HepG2 (cell line): ENCODE measurements around the gene ARHGEF12. TPM values are rescaled to one million over a fixed set of nuclear protein-coding genes. Genes with fewer than 3 reads are reported as not detected.

Experiments used
- ATAC-seq: fragments of 200-7000 bp; cut with Tn5 transposase; 3 replicates; pipeline ENCODE4 v1.9.1; 2020; ENCODE audit warnings: mild to moderate bottlenecking, moderate library complexity
- BruUV-seq: library from RNA; stranded (reverse); fragments of 400-500 nt; replicated peaks from 2 replicates; lab custom pipeline; 2021; lab: Mats Ljungman, UMichigan
- CTCF ChIA-PET: fragments of 300-600 bp; formaldehyde crosslinking; extraction: SDS; loops from one replicate; lab custom pipeline; 2021; ENCODE audit warnings: low total read pairs, inconsistent platforms, low intra/inter-chr PET ratio; lab: Yijun Ruan, JAX
- POLR2A ChIA-PET: fragments of 350-600 bp; sonication (Branson Sonifier 250); formaldehyde crosslinking; loops from one replicate; lab custom pipeline; 2020; ENCODE audit warnings: antibody characterized with exemption, inconsistent platforms; lab: Yijun Ruan, JAX
- DNase-seq: peaks from one replicate; pipeline ENCODE4 v3.0.0-alpha.2; 2015; ENCODE audit warnings: low spot score
- FAIRE-seq: peaks from 3 replicates; lab custom pipeline; 2011; peaks lifted over from hg19 to GRCh38; lab: Jason Lieb, UNC
- H2AFZ ChIP-seq: one replicate; pipeline ENCODE4 v1.6.1; 2011; ENCODE audit warnings: low read length, inconsistent platforms
- H3K27ac ChIP-seq: fragments of 300-600 bp; 3 replicates; pipeline ENCODE4 v1.8.0; 2011; ENCODE audit warnings: mixed run types, mild to moderate bottlenecking, mixed read lengths, low read length, inconsistent platforms; ENCODE audit not compliant: insufficient read depth; ENCODE audit errors: extremely low read length
- H3K27me3 ChIP-seq, 2 experiments: fragments of 200-600 bp in 1 of 2; 2 replicates in 1 of 2; 3 replicates in 1 of 2; pipeline versions ENCODE4 v1.6.0 to v1.8.0; 2011; ENCODE audit warnings: low read length in 2 of 2, mild to moderate bottlenecking in 2 of 2, moderate library complexity in 2 of 2, inconsistent platforms in 1 of 2; ENCODE audit not compliant: insufficient read depth in 2 of 2, control insufficient read depth in 1 of 2
- H3K36me3 ChIP-seq, 2 experiments: fragments of 200-600 bp in 1 of 2; replicated peaks in 1 of 2; 2 replicates in 1 of 2; 3 replicates in 1 of 2; pipeline versions ENCODE4 v1.5.1 to v1.8.0; 2011; ENCODE audit warnings: low read length in 2 of 2, inconsistent platforms in 1 of 2; ENCODE audit not compliant: insufficient read depth in 2 of 2, control insufficient read depth in 1 of 2
- H3K4me1 ChIP-seq: 2 replicates; pipeline ENCODE4 v1.5.1; 2012; ENCODE audit warnings: low read length, inconsistent platforms; ENCODE audit not compliant: insufficient read depth
- H3K4me2 ChIP-seq: 2 replicates; pipeline ENCODE4 v1.6.0; 2011; ENCODE audit warnings: low read depth, low read length, inconsistent platforms
- H3K4me3 ChIP-seq, 3 experiments: fragments of 200-600 bp in 1 of 3; sonication (generic), shearing (Covaris generic) in 1 of 3; replicated peaks in 1 of 3; 2 replicates each; pipeline ENCODE4 v1.5.1; 2011 to 2016; ENCODE audit warnings: low read length in 3 of 3, inconsistent platforms in 2 of 3, low read depth in 2 of 3, mild to moderate bottlenecking in 2 of 3, control low read depth in 1 of 3, mixed read lengths in 1 of 3; ENCODE audit not compliant: insufficient read depth in 1 of 3
- H3K79me2 ChIP-seq: one replicate; pipeline ENCODE4 v1.6.1; 2011; ENCODE audit warnings: low read length, inconsistent platforms; ENCODE audit not compliant: insufficient read depth
- H3K9ac ChIP-seq: 2 replicates; pipeline ENCODE4 v1.6.0; 2011; ENCODE audit warnings: mild to moderate bottlenecking, low read depth, low read length, inconsistent platforms; ENCODE audit not compliant: insufficient read depth
- H3K9me3 ChIP-seq: 2 replicates; pipeline ENCODE4 v1.5.1; 2012; ENCODE audit warnings: mild to moderate bottlenecking, low read length
- H4K20me1 ChIP-seq: 2 replicates; pipeline ENCODE4 v1.6.0; 2011; ENCODE audit warnings: inconsistent platforms, mild to moderate bottlenecking, low read length, moderate library complexity; ENCODE audit not compliant: insufficient read depth
- AFF4 ChIP-seq: sonication (generic); formaldehyde crosslinking; IDR thresholded peaks from 2 replicates; pipeline ENCODE4 v1.4.0; 2020; ENCODE audit warnings: missing genetic modification reagents
- DPF2 ChIP-seq: sonication (generic); formaldehyde crosslinking; IDR thresholded peaks from 2 replicates; pipeline ENCODE4 v1.4.0; 2020; ENCODE audit warnings: mild to moderate bottlenecking, low read depth, missing genetic modification reagents, borderline replicate concordance
- EEA1 ChIP-seq: sonication (generic); formaldehyde crosslinking; IDR thresholded peaks from 2 replicates; pipeline ENCODE4 v1.5.1; 2020; ENCODE audit warnings: mild to moderate bottlenecking, missing genetic modification reagents, borderline replicate concordance
- ETV5 ChIP-seq: IDR thresholded peaks from 2 replicates; pipeline ENCODE4 v1.6.1; 2018; ENCODE audit warnings: missing biosample characterization, missing genetic modification reagents, inconsistent platforms, borderline replicate concordance
- HDAC6 ChIP-seq: fragments of 200-600 bp; sonication (generic); IDR thresholded peaks from 2 replicates; pipeline ENCODE4 v1.7.0; 2017; ENCODE audit warnings: mild to moderate bottlenecking, antibody characterized with exemption, low read length, low read depth
- HMG20B ChIP-seq: conservative IDR thresholded peaks from 2 replicates; pipeline ENCODE4 v1.6.1; 2016; ENCODE audit warnings: missing genetic modification reagents, missing compliant biosample characterization
- LCORL ChIP-seq, 2 experiments: fragments of 450-650 bp in 1 of 2; sonication (generic) in 1 of 2; formaldehyde crosslinking in 1 of 2; IDR thresholded peaks; 2 replicates each; pipeline versions ENCODE4 v1.5.0 to v1.6.1; 2017 to 2020; ENCODE audit warnings: antibody characterized with exemption in 1 of 2, missing genetic modification reagents in 1 of 2
- MXI1 ChIP-seq: IDR thresholded peaks from 3 replicates; pipeline ENCODE4 v1.6.1; 2012; ENCODE audit warnings: low read depth, low read length, inconsistent platforms, borderline replicate concordance
- RORA ChIP-seq: sonication (generic); formaldehyde crosslinking; IDR thresholded peaks from 2 replicates; pipeline ENCODE4 v1.5.0; 2020; ENCODE audit warnings: mild to moderate bottlenecking, missing genetic modification reagents, moderate library complexity
- TEAD2 ChIP-seq: sonication (generic); formaldehyde crosslinking; IDR thresholded peaks from 2 replicates; pipeline ENCODE4 v1.9.0; 2021; ENCODE audit warnings: missing genetic modification reagents
- ZEB1 ChIP-seq: IDR thresholded peaks from 2 replicates; pipeline ENCODE4 v1.6.1; 2012; ENCODE audit warnings: mild to moderate bottlenecking, low read depth, inconsistent platforms; ENCODE audit not compliant: insufficient replicate concordance
- ZFP1 ChIP-seq: IDR thresholded peaks from 2 replicates; pipeline ENCODE4 v1.6.1; 2016
- ZNF256 ChIP-seq: sonication (generic); formaldehyde crosslinking; conservative IDR thresholded peaks from 2 replicates; pipeline ENCODE4 v1.4.0; 2020; ENCODE audit warnings: missing genetic modification reagents
- ZNF276 ChIP-seq: sonication (generic); formaldehyde crosslinking; IDR thresholded peaks from 2 replicates; pipeline ENCODE4 v1.4.0; 2020; ENCODE audit warnings: mild to moderate bottlenecking, low read depth, missing genetic modification reagents
- ZNF512 ChIP-seq: sonication (generic); formaldehyde crosslinking; IDR thresholded peaks from 2 replicates; pipeline ENCODE4 v1.4.0; 2020; ENCODE audit warnings: mild to moderate bottlenecking, missing genetic modification reagents
- ZNF605 ChIP-seq: sonication (generic); formaldehyde crosslinking; IDR thresholded peaks from 2 replicates; pipeline ENCODE4 v1.8.0; 2022; ENCODE audit warnings: mild to moderate bottlenecking, missing genetic modification reagents
- WGBS: methylation state at CpG from one replicate; pipeline ENCODE4 v1.1.6; 2017; ENCODE audit warnings: low lambda C conversion rate; 5-methylcytosine and 5-hydroxymethylcytosine counted together
- in situ Hi-C: cut with HindIII; loops from 2 replicates; pipeline ENCODE4 v1.10.0; 2017; ENCODE audit warnings: low pct_unique_long_range_greater_than_20kb; ENCODE audit not compliant: extremely low pct_ligation_motif_present
- intact Hi-C: fragments of 100-400 bp; cut with micrococcal nuclease; formaldehyde crosslinking; loops from one replicate; pipeline ENCODE4 v1.10.0; 2022; ENCODE audit not compliant: unreplicated experiment
- polyA plus RNA-seq, 8 experiments: library from polyadenylated mRNA; depleted of rRNA in 3 of 8; stranded (reverse) in 7 of 8; unstranded in 1 of 8; fragments of >200 nt; fragmentation: Illumina TruSeq in 4 of 8; extraction: Trizol in 4 of 8; gene quantifications; 2 replicates each; pipeline versions ENCODE4 v1.2.1 to v1.2.3, GENCODE V29; 2011 to 2016; ENCODE audit warnings: low read depth in 4 of 8, missing spikeins in 1 of 8, mixed read lengths in 1 of 8; ENCODE audit not compliant: insufficient read depth in 1 of 8
- total RNA-seq, 5 experiments: library from RNA; depleted of rRNA; stranded (reverse); fragments of >200 nt; fragmentation: Illumina TruSeq; extraction: Trizol; gene quantifications; 2 replicates each; pipeline ENCODE4 v1.2.3, GENCODE V29; 2016; ENCODE audit warnings: low read depth in 1 of 5

ARHGEF12 gene
- total and polyA plus RNA-seq, 2 of the 13 experiments (the other 11 are each of a cell fraction or from before 2014, with no cell fraction given), result 17.9 to 54.4 TPM

- Histone ChIP-seq H3K9ac (no peak overlapping the region), H3K27ac (no peak overlapping the region), H3K36me3 (peaks cover 0 to 2% of the 10 kb centered on the region in 2 experiments; a peak in 2 of 5 replicates), H4K20me1 (no peaks in the 10 kb centered on the region), H3K79me2 (no peaks in the 10 kb centered on the region), H3K27me3 (no peaks in the 10 kb centered on the region), H3K4me2 (no peak overlapping the region), H3K9me3 (no peaks in the 10 kb centered on the region), H2AFZ (no peak overlapping the region), H3K4me3 (no peak overlapping the region), H3K4me1 (peaks cover 11% of the 10 kb centered on the region)
- in situ Hi-C loops (no loop called here), intact Hi-C loops (no loop called here)
- ATAC-seq, result no peak
- WGBS, result 83% methylated on average over 2 of the region's 2 CpGs
- BruUV-seq, result no TSS peak
- FAIRE-seq, result no peak
- ChIA-PET POLR2A (no interaction called here), CTCF (no interaction called here)
- no peak for DNase-seq
- TF ChIP-seq ZNF512 (CRISPR knock-in tag) (no peak), HDAC6 (no peak), TEAD2 (CRISPR knock-in tag) (no peak), ZNF605 (CRISPR knock-in tag) (no peak), RORA (CRISPR knock-in tag) (no peak), HMG20B (CRISPR knock-in tag) (no peak), ETV5 (CRISPR knock-in tag) (no peak), MXI1 (no peak), DPF2 (no peak), ZNF256 (CRISPR knock-in tag) (no peak), AFF4 (no peak), ZNF276 (CRISPR knock-in tag) (no peak), EEA1 (no peak), ZEB1 (no peak), ZFP1 (CRISPR knock-in tag) (no peak), LCORL (IDR thresholded peaks at IDR 0.05) (no peak), LCORL (CRISPR knock-in tag; IDR thresholded peaks at IDR 0.05) (no peak)
Observed at GRCh38 chr11:120331301-120331996, 4.8 kb upstream of the ARHGEF12 start.
